Measurements from ENCODE around the gene CNTNAP3B. TPM values are rescaled to one million over a fixed set of nuclear protein-coding genes. Genes with fewer than 3 reads are reported as not detected.

Gene CNTNAP3B
- total RNA-seq, 1 donor from 2014 or later = 11.2 TPM

Other genes starting within 250 kb of the CNTNAP3B start
- not detected for gene SPATA31A6, start 54.2 kb upstream of the CNTNAP3B start, total RNA-seq